ENCODE data around the gene TCOF1.

The TCOF1 gene

GRCh38 chr5:150396267-150396666 is 38.8 kb downstream of the TCOF1 start:
- peaks cover 0 to 93% (median 87%) of the 10 kb centered on the region in 5 donors for H3K36me3 ChIP-seq (ENCODE audit: control insufficient read depth in 5 of 5, insufficient read depth in 5 of 5, low read length in 5 of 5)
- peaks cover 0 to 10% (median 0%) of the 10 kb centered on the region in 5 donors for H3K4me1 ChIP-seq (ENCODE audit: control insufficient read depth in 5 of 5, insufficient read depth in 5 of 5, low read length in 5 of 5)
- H3K27ac ChIP-seq (ENCODE audit: low read depth, low read length), result no peak overlapping the region
- peak overlapping the region in 1 of 5 donors; percentile 24 for H3K9ac ChIP-seq (ENCODE audit: low read length in 5 of 5)
- H3K27me3 ChIP-seq (ENCODE audit: control insufficient read depth in 5 of 5, insufficient read depth in 4 of 5, low read length in 5 of 5), result no peaks in the 10 kb centered on the region
- H3K9me3 ChIP-seq (ENCODE audit: control insufficient read depth in 5 of 5, low read length in 5 of 5), result no peaks in the 10 kb centered on the region
- no peak overlapping the region for H3K4me3 ChIP-seq (ENCODE audit: low read depth in 1 of 5, low read length in 5 of 5)

DNA sequence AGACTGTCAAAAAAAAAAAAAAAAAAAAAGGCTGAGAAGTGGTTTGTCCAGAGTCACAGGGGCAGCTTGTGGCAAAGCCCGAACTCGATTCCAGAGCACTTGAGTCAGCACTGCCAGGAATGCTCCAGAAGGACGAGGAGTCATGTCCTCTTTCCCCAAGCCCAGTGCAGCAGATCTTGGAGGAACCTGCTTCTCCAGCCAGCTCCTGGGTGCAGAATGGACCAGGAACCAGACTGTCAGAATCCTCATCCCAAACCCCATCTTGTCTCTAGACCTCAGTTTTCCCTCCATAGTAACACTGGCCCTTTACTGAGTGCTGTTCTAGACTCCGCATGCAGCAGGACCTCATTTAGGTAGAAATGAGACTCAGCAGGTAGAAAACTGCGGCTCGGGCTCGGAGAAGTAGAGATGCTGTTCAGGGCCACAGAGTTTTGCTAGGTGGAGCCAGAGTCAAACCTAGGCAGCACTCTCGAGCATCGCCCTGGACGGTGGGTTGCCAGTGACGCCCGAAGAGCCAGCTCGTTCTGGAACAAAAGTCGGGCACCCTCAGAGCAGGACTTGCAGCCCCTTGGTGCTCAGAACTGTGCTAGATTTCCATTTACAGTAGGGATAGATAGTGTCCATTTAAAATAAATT is 39.8 kb downstream of the TCOF1 start:
- peaks cover 0 to 92% (median 87%) of the 10 kb centered on the region in 5 donors for H3K36me3 ChIP-seq (ENCODE audit: control insufficient read depth in 5 of 5, insufficient read depth in 5 of 5, low read length in 5 of 5)
- H3K9ac ChIP-seq (ENCODE audit: low read length in 5 of 5), result no peak overlapping the region
- H3K4me1 ChIP-seq (ENCODE audit: control insufficient read depth in 5 of 5, insufficient read depth in 5 of 5, low read length in 5 of 5), result peaks cover 0 to 10% (median 0%) of the 10 kb centered on the region in 5 donors
- no peaks in the 10 kb centered on the region for H3K27me3 ChIP-seq (ENCODE audit: control insufficient read depth in 5 of 5, insufficient read depth in 4 of 5, low read length in 5 of 5)
- H3K27ac ChIP-seq (ENCODE audit: low read depth, low read length), result no peak overlapping the region
- no peak overlapping the region for H3K4me3 ChIP-seq (ENCODE audit: low read depth in 1 of 5, low read length in 5 of 5)
- H3K9me3 ChIP-seq (ENCODE audit: control insufficient read depth in 5 of 5, low read length in 5 of 5), result no peaks in the 10 kb centered on the region

DNA sequence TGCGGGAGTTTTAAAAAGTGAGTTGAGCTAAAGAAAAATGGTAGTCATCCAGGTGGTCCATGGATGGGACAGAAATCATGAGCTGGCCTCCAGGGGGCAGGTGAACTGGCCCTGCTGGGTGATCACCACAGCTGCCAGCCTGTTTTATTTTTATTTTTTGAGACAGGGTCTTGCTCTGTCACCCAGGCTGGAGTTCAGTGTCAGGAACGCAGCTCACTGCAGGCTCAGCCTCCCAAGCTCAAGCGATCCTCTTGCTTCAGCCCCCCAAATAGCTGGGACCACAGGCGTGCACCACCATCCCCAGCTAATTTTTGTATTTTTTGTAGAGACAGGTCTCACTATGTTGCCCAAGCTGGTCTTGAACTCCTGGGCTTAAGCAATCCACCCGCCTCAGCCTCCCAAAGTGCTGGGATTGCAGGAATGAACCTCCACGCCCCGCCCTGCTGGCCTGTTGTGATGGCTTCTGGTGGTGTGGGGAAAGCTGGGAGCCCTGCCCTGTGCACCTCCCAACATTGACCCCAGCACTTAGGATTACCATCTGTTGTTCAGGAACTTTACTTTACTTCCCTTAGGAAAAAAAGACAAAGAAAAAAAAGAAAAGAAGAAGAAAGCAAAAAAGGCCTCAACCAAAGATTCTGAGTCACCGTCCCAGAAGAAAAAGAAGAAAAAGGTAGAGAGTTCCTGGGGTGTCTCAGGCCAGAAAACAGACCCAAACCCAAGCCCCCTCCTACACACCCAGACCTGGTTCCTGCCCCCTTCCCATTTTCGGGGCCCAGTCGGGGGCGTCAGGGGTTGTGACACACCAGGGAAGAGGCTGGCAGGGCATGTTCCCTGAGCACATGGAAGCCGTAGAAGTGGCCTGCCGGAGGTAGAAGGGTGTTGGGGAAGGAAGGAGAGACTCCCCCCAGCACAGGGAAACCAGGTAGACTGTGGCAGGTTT is 40.6 kb downstream of the TCOF1 start:
- H3K27me3 ChIP-seq (ENCODE audit: control insufficient read depth in 5 of 5, insufficient read depth in 4 of 5, low read length in 5 of 5), result no peaks in the 10 kb centered on the region
- H3K27ac ChIP-seq (ENCODE audit: low read depth, low read length), result no peak overlapping the region
- H3K9ac ChIP-seq (ENCODE audit: low read length in 5 of 5), result no peak overlapping the region
- H3K4me3 ChIP-seq (ENCODE audit: low read depth in 1 of 5, low read length in 5 of 5), result no peak overlapping the region
- no peaks in the 10 kb centered on the region for H3K9me3 ChIP-seq (ENCODE audit: control insufficient read depth in 5 of 5, low read length in 5 of 5)
- peaks cover 0 to 10% (median 0%) of the 10 kb centered on the region in 5 donors for H3K4me1 ChIP-seq (ENCODE audit: control insufficient read depth in 5 of 5, insufficient read depth in 5 of 5, low read length in 5 of 5)
- H3K36me3 ChIP-seq (ENCODE audit: control insufficient read depth in 5 of 5, insufficient read depth in 5 of 5, low read length in 5 of 5), result peaks cover 0 to 92% (median 87%) of the 10 kb centered on the region in 5 donors

DNA sequence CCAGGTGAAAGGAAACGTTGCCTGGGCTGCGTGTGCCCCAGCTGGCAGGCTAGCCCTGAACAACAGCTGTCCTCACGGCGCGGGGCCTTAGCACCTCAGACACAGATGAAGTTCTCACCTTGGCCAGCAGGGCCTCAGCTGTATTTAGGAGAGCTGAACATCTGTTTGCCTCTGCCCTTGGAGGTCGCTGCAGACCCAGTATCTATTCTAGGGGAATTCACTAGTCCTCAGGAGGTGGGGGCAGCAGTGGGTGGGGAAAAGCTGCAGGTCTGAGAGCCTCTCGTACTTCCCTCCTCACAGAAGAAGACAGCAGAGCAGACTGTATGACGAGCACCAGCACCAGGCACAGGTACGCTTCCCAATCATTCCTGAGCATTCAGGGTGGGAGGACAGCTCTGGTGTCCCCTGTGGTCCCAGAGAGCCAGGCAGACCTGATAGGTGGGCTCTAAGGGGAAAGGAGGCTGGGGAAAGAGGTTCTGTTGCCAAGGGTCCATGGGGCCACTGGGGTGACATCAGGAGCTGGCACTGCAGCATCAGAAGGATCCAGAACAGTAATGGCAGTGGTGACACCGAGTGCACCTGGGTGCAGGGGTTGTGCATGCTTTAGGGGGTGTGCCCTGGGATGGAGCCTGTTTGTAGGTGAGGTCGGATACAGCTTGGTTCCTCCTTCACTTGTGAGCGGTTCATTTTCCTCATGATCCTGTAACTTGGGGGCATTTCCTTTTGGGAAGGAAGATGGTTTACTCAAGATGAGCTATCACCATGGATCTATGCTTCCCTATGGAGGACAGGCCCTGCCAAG is 41.4 kb downstream of the TCOF1 start:
- Histone ChIP-seq H3K27ac (ENCODE audit: low read depth, low read length) (no peak overlapping the region), H3K27me3 (ENCODE audit: control insufficient read depth in 5 of 5, insufficient read depth in 4 of 5, low read length in 5 of 5) (no peaks in the 10 kb centered on the region), H3K9ac (ENCODE audit: low read length in 5 of 5) (no peak overlapping the region), H3K4me3 (ENCODE audit: low read depth in 1 of 5, low read length in 5 of 5) (no peak overlapping the region), H3K4me1 (ENCODE audit: control insufficient read depth in 5 of 5, insufficient read depth in 5 of 5, low read length in 5 of 5) (peaks cover 0 to 10% (median 0%) of the 10 kb centered on the region in 5 donors), H3K9me3 (ENCODE audit: control insufficient read depth in 5 of 5, low read length in 5 of 5) (no peaks in the 10 kb centered on the region), H3K36me3 (ENCODE audit: control insufficient read depth in 5 of 5, insufficient read depth in 5 of 5, low read length in 5 of 5) (peaks cover 2 to 90% (median 85%) of the 10 kb centered on the region in 5 donors)

GRCh38 chr5:150399524-150400211 is 42.2 kb downstream of the TCOF1 start:
- no peak overlapping the region for H3K4me3 ChIP-seq (ENCODE audit: low read depth in 1 of 5, low read length in 5 of 5)

GRCh38 chr5:150400316-150401075 is 43.0 kb downstream of the TCOF1 start:
- no peak overlapping the region for H3K9ac ChIP-seq (ENCODE audit: low read length in 5 of 5)
- H3K4me1 ChIP-seq (ENCODE audit: control insufficient read depth in 5 of 5, insufficient read depth in 5 of 5, low read length in 5 of 5), result peaks cover 0 to 14% (median 0%) of the 10 kb centered on the region in 5 donors
- H3K27me3 ChIP-seq (ENCODE audit: control insufficient read depth in 5 of 5, insufficient read depth in 4 of 5, low read length in 5 of 5), result no peaks in the 10 kb centered on the region
- H3K9me3 ChIP-seq (ENCODE audit: control insufficient read depth in 5 of 5, low read length in 5 of 5), result no peaks in the 10 kb centered on the region
- H3K4me3 ChIP-seq (ENCODE audit: low read depth in 1 of 5, low read length in 5 of 5), result no peak overlapping the region
- no peak overlapping the region for H3K27ac ChIP-seq (ENCODE audit: low read depth, low read length)
- H3K36me3 ChIP-seq (ENCODE audit: control insufficient read depth in 5 of 5, insufficient read depth in 5 of 5, low read length in 5 of 5), result peaks cover 2 to 91% (median 85%) of the 10 kb centered on the region in 5 donors

More at GRCh38 chr5:150399524-150400211, 42.2 kb downstream of the TCOF1 start:
- H3K4me1 ChIP-seq (ENCODE audit: control insufficient read depth in 5 of 5, insufficient read depth in 5 of 5, low read length in 5 of 5), result peaks cover 0 to 10% (median 0%) of the 10 kb centered on the region in 5 donors
- H3K36me3 ChIP-seq (ENCODE audit: control insufficient read depth in 5 of 5, insufficient read depth in 5 of 5, low read length in 5 of 5), result peaks cover 2 to 91% (median 85%) of the 10 kb centered on the region in 5 donors
- no peaks in the 10 kb centered on the region for H3K27me3 ChIP-seq (ENCODE audit: control insufficient read depth in 5 of 5, insufficient read depth in 4 of 5, low read length in 5 of 5)
- H3K27ac ChIP-seq (ENCODE audit: low read depth, low read length), result no peak overlapping the region
- no peak overlapping the region for H3K9ac ChIP-seq (ENCODE audit: low read length in 5 of 5)
- H3K9me3 ChIP-seq (ENCODE audit: control insufficient read depth in 5 of 5, low read length in 5 of 5), result no peaks in the 10 kb centered on the region

DNA sequence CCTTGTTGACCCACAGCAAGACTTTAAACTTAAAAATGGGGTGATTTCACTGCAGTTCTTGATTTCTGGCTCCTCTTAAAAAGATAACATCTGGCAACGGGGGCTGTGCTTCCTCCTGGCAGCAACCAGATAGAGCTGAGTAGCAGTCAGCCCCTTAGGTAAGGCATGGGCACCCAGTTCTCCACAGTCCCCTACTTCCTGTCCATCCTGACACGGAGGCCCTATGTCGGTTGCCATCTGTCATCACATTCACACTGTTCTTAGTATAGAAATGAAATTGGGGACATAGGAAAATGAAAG is 43.5 kb downstream of the TCOF1 start:
- Histone ChIP-seq H3K4me3 (ENCODE audit: low read depth in 1 of 5, low read length in 5 of 5) (no peak overlapping the region), H3K4me1 (ENCODE audit: control insufficient read depth in 5 of 5, insufficient read depth in 5 of 5, low read length in 5 of 5) (peaks cover 0 to 14% (median 0%) of the 10 kb centered on the region in 5 donors), H3K36me3 (ENCODE audit: control insufficient read depth in 5 of 5, insufficient read depth in 5 of 5, low read length in 5 of 5) (peaks cover 2 to 91% (median 82%) of the 10 kb centered on the region in 5 donors), H3K9me3 (ENCODE audit: control insufficient read depth in 5 of 5, low read length in 5 of 5) (no peaks in the 10 kb centered on the region), H3K27ac (ENCODE audit: low read depth, low read length) (no peak overlapping the region), H3K27me3 (ENCODE audit: control insufficient read depth in 5 of 5, insufficient read depth in 4 of 5, low read length in 5 of 5) (no peaks in the 10 kb centered on the region), H3K9ac (ENCODE audit: low read length in 5 of 5) (no peak overlapping the region)

DNA sequence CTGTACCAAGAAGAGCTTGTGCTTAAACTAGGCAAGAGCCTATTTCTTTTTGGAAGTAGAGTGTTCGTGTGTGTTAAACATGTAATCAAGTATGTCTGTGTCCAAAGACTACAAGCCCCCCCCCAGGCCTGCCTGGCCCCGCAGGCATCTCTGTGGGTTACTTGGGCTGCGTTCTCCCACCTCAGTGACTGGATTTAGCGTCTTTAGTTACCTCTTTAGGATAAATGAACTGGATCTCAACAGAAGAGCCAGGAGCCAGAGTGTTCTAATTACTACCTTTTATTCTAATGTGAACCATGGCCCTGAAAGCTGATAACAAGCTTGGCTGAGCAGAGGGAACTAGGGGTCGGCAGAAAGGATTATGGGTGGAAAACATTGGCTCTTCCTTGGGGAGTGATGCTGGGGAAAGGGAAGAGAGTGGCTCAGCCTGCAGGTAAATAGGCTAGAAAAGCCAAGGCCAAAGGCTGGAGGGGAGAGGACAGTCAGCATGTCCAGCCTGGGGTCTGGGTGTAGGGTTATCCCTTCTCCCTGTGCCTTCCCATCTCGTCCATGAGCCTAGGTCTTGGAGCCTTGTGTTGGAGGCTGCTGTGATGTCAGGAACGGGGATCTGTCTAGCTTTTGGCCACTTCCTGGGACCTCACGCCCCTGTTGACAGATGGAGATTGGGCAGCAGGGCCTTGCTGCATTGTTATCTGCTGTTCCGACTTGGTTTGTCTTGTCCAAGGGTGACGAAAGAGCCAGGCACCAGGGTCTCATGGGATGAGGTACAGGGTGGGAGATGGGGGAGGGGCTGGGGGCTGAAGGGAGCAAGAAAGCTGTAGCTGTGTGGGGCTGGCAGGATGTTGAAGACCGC is 44.1 kb downstream of the TCOF1 start:
- H3K27me3 ChIP-seq (ENCODE audit: control insufficient read depth in 5 of 5, insufficient read depth in 4 of 5, low read length in 5 of 5), result peaks cover 0 to under 1% (median 0%) of the 10 kb centered on the region in 5 donors
- peaks cover 0 to 18% (median 0%) of the 10 kb centered on the region in 5 donors for H3K4me1 ChIP-seq (ENCODE audit: control insufficient read depth in 5 of 5, insufficient read depth in 5 of 5, low read length in 5 of 5)
- H3K9ac ChIP-seq (ENCODE audit: low read length in 5 of 5), result no peak overlapping the region
- H3K4me3 ChIP-seq (ENCODE audit: low read depth in 1 of 5, low read length in 5 of 5), result no peak overlapping the region
- H3K36me3 ChIP-seq (ENCODE audit: control insufficient read depth in 5 of 5, insufficient read depth in 5 of 5, low read length in 5 of 5), result peaks cover 2 to 91% (median 82%) of the 10 kb centered on the region in 5 donors
- no peaks in the 10 kb centered on the region for H3K9me3 ChIP-seq (ENCODE audit: control insufficient read depth in 5 of 5, low read length in 5 of 5)
- no peak overlapping the region for H3K27ac ChIP-seq (ENCODE audit: low read depth, low read length)
